SK-N-SH (cell line): ENCODE data around the gene ECEL1.

Source experiments
- EZH2phosphoT487 ChIP-seq: fragments of 200-600 bp; sonication (generic); IDR thresholded peaks from 2 replicates; pipeline ENCODE4 v1.6.1; 2017; ENCODE audit warnings: low read depth, mixed run types, mild to moderate bottlenecking, antibody characterized with exemption, moderate library complexity, borderline replicate concordance
- TAF1 ChIP-seq: IDR thresholded peaks from 2 replicates; pipeline ENCODE4 v1.6.1; 2012; ENCODE audit warnings: low read depth, mild to moderate bottlenecking, low read length, moderate library complexity, borderline replicate concordance

DNA sequence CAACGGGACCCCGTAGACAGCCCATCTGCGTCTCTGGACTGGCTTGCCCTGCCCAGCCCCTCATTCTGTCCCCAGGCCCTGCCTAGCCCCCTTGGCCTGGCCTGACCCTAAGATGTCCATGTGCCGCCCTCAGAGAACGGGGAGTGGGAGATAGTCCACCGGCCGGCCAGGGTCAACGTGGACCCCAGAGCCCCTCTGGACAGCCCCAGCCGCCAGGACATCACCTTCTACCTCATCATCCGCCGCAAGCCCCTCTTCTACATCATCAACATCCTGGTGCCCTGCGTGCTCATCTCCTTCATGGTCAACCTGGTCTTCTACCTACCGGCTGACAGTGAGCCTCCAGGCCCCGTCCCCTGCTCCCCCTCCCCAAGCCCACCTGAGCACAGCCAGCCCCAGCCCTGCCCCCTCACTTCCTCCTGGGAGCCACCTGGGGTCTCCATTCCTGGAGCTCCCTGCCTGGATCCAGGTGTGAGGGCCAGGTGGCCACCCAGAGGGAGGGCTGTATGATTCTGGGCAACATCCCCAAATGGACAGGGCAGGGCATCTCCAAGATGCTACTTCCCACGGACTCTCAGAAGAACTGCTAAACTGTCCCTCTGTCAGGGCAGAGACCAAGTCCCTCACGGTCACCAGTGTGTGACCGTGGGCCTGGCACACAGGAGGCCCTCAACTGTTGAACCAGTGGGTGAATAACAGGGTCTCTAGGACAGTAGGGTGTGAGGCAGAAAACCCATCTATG is 42.3 kb upstream of the ECEL1 start:
- no peak for TF ChIP-seq EZH2phosphoT487
- TF ChIP-seq TAF1, result no peak
